GM19351 (cell line): ENCODE results near the gene CIB4.

ENCODE experiments used
- ATAC-seq: cut with Tn5 transposase; IDR thresholded peaks from one replicate; pipeline ENCODE4 v1.9.1; 2021; ENCODE audit warnings: mild to moderate bottlenecking, moderate library complexity; ENCODE audit not compliant: unreplicated experiment

Gene CIB4

GRCh38 chr2:26584191-26584590, 57.0 kb downstream of the CIB4 start:
- no peak for ATAC-seq

- ATAC-seq, result no peak
These were observed 57.7 kb downstream of the CIB4 start for GRCh38 chr2:26583381-26583911.

- ATAC-seq, result no peak
These were observed 58.3 kb downstream of the CIB4 start for GRCh38 chr2:26582890-26583289.

- no peak for ATAC-seq
These were observed 58.9 kb downstream of the CIB4 start for GRCh38 chr2:26581991-26582842.

GRCh38 chr2:26581266-26581990, 59.7 kb downstream of the CIB4 start:
- no peak for ATAC-seq

- ATAC-seq, result no peak
These were observed 60.4 kb downstream of the CIB4 start for GRCh38 chr2:26580751-26581150.

- ATAC-seq, result no peak
These were observed 61.0 kb downstream of the CIB4 start for GRCh38 chr2:26580151-26580550.

- ATAC-seq, result no peak
These were observed 61.5 kb downstream of the CIB4 start for GRCh38 chr2:26579723-26580040.

GRCh38 chr2:26579025-26579722, 62.0 kb downstream of the CIB4 start:
- ATAC-seq, result no peak

GRCh38 chr2:26578581-26578980, 62.6 kb downstream of the CIB4 start:
- ATAC-seq, result no peak

- no peak for ATAC-seq
These were observed 63.1 kb downstream of the CIB4 start for GRCh38 chr2:26578113-26578458.

- ATAC-seq, result no peak
These were observed 63.6 kb downstream of the CIB4 start for GRCh38 chr2:26577442-26578112.

- ATAC-seq, result no peak
These were observed 64.4 kb downstream of the CIB4 start for GRCh38 chr2:26576565-26577441.

- no peak for ATAC-seq
These were observed 65.2 kb downstream of the CIB4 start for GRCh38 chr2:26575836-26576564.

GRCh38 chr2:26574900-26575560, 66.1 kb downstream of the CIB4 start:
- no peak for ATAC-seq

- ATAC-seq, result no peak
These were observed 66.9 kb downstream of the CIB4 start for GRCh38 chr2:26574066-26574899.

- ATAC-seq, result no peak
These were observed 67.8 kb downstream of the CIB4 start for GRCh38 chr2:26573241-26573925.
